Right renal pelvis (tissue), 4 donors: Measurements from ENCODE around the gene ZFC3H1. TPM values are rescaled to one million over a fixed set of nuclear protein-coding genes. Genes with fewer than 3 reads are reported as not detected.

ENCODE experiments used
- DNase-seq, 4 donors: peaks; one replicate each; pipeline ENCODE4 v3.0.0-alpha.2; 2013; ENCODE audit warnings: low read depth in 4 of 4, low spot score in 3 of 4, missing footprints in 1 of 4
- polyA plus RNA-seq, 4 donors: library from polyadenylated mRNA; unstranded; fragments of 120-200 nt; gene quantifications; one replicate each; pipeline ENCODE4 v1.2.1, GENCODE V29; 2013; ENCODE audit not compliant: insufficient read length in 4 of 4

Gene ZFC3H1
- polyA plus RNA-seq, 4 donors, result 57.3 to 75.2 (median 68.5) TPM

- no peak for DNase-seq
Observed at GRCh38 chr12:71641390-71641789, 22.3 kb downstream of the ZFC3H1 start.

GRCh38 chr12:71640316-71640715 is 23.3 kb downstream of the ZFC3H1 start:
- DNase-seq, result no peak

- DNase-seq, result no peak
Observed at GRCh38 chr12:71639341-71639760, 24.3 kb downstream of the ZFC3H1 start.

GRCh38 chr12:71638499-71638898 is 25.1 kb downstream of the ZFC3H1 start:
- DNase-seq, result no peak

GRCh38 chr12:71636704-71637115 is 26.9 kb downstream of the ZFC3H1 start:
- peak; percentile 34 to 47 (median 39) for DNase-seq

- no peak for DNase-seq
Observed at GRCh38 chr12:71627438-71628002, 36.1 kb downstream of the ZFC3H1 start.

GRCh38 chr12:71626768-71627167 is 36.9 kb downstream of the ZFC3H1 start:
- no peak for DNase-seq

GRCh38 chr12:71626098-71626497 is 37.5 kb downstream of the ZFC3H1 start:
- DNase-seq, result no peak

- DNase-seq, result no peak
Observed at GRCh38 chr12:71625476-71625875, 38.2 kb downstream of the ZFC3H1 start.

GRCh38 chr12:71621938-71622337 is 41.7 kb downstream of the ZFC3H1 start:
- DNase-seq, result no peak

- no peak for DNase-seq
Observed at GRCh38 chr12:71610031-71610795, 53.4 kb downstream of the ZFC3H1 start.

GRCh38 chr12:71607494-71608330 is 55.9 kb downstream of the ZFC3H1 start:
- no peak for DNase-seq

GRCh38 chr12:71605039-71605438 is 58.6 kb downstream of the ZFC3H1 start:
- no peak for DNase-seq

GRCh38 chr12:71602761-71603577 is 60.7 kb downstream of the ZFC3H1 start:
- no peak for DNase-seq

GRCh38 chr12:71601546-71601945 is 62.1 kb downstream of the ZFC3H1 start:
- no peak for DNase-seq

- DNase-seq, result no peak
Observed at GRCh38 chr12:71599210-71599609, 64.4 kb downstream of the ZFC3H1 start.

GRCh38 chr12:71594214-71594948 is 69.3 kb downstream of the ZFC3H1 start:
- no peak for DNase-seq

- no peak for DNase-seq
Observed at GRCh38 chr12:71592841-71593240, 70.8 kb downstream of the ZFC3H1 start.

GRCh38 chr12:71591601-71592000 is 72.0 kb downstream of the ZFC3H1 start:
- DNase-seq, result no peak

- DNase-seq, result no peak
Observed at GRCh38 chr12:71589478-71589881, 74.2 kb downstream of the ZFC3H1 start.
